Measurements from ENCODE around the gene ZNF444.

Gene ZNF444

DNA sequence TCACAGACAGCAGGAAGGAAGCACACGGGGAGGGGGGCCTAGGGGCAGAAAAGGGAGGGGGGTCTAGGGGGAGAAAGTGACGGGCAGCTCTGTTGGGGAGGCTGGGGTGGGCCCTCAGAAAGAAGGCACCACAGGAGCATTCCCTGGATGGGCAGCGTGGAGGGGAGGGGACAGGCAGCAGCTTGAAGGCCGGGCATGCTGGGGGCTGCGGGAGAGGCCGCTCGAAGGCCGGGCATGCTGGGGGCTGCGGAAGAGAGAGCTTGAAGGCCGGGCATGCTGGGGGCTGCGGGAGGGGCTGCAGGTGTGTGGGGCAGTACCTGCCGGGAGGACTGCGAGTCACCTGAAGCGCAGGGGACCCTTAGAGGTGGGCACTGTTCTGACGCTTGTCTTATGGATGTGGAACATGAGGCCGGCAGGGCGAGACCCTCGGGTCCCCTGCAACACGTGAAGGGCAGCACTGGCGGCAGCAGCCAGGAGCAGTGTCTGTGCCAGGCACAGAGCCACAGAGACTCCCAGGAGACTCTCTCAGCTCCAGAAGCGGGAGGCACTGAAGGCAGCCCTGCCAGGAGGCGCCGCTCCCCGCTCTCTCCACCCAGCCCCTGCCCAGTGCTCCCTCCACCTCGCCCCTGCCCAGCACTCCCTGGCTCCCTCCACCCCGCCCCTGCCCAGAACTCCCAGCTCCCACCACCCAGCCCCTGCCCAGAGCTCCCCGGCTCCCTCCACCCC is 33.3 kb upstream of the ZNF444 start:
- DNase-seq: no peak

GRCh38 chr19:56108447-56109195 is 32.5 kb upstream of the ZNF444 start:
- no peak for DNase-seq

DNA sequence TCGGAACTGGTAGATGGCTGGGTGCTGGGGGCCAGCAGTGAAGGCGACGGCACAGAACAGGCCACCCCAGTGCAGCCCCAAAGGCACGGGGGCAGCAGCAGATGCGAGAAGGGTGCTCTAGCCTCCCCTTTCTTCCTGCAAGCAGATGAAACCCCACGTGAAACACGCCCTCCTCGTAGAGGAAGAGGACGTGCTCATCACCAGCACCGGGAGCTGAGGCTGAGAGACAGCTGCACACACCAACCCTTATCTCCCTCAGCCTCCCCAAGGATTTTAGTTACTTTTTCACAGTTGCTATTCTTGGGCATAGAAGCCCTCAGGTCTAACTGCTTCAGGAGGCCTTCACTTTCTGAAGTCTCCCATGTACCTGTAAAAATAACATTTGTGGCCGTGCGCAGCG is 31.9 kb upstream of the ZNF444 start:
- DNase-seq: no peak

DNA sequence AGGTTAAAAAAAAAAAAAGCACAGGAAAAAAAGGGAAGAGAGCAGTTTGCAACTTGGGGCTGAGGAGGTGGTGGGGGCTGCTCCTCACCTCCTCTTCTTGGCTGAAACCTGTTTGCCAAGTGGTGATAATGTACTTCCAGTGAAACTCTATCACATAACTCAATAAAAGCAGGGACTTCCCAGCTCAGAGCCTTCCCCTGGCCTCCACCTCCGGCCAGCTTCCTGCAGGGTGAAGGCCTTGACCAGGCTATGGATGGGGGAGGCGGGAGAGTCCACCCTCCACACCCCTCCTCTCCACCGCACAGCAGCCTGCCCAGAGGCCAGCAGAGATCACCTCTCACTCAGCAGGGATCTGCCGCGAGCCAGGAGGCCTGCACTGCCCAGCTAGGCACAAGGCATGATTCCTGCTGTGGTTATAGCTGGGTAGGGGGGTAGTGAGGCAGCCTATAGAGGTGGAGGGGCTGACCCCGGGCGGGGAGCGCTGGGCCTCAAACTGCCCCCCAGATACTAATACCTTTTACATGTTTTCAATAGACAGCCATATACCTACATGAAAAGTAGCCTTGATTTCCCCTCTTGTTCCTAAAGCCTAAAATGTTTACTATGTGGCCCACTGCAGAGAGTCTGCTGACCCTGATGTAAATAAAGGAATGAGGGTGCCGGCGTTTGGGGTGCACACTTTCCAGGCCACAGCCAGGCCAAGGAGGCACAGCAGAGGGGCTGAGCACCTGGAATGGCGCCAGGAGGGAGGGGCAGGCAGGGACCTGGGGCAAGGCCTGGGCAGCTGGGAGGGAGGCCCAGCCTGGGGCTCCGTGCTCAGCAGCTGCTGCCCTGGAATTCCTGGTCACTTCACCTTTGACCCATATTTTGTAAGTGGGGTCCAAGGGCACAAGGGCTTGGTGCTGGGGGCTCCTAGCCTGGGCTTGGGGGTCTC is 30.3 kb upstream of the ZNF444 start:
- DNase-seq: peak in 1 of 2 experiments; percentile 8

DNA sequence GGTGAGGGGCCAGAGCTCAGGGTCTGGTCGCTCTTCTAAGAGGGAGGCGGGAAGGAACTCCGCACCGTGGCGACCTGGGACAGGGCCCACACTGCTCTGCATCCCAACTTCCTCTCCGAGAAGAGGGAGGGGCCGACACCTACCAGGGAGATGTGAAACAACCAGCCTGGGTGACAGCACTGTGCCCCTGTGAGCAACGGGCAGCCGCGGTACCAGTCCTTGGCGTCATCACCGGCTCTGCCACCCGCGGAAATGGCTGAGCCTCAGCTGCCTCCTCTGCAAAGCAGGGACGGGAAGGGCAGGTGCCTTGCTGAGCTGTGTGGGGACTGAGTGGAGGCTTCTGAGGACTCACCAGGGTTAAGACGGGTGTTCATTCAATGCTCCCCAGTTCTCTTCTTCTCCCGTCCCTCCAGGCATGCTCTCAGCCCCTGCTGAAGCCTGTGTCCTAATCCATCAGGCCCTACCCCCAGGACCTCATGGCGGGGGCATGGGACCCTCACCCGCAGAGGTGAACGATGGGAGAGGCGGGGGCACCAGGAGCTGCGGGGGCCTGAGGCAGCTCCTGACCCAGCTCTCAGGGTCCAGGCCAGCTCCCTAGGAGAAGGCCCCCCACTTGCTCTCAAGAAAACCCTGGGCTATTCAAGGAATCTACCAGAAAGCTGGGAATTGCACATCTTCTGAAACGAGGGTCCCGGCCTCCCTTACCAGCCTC is 29.3 kb upstream of the ZNF444 start:
- DNase-seq: no peak

DNA sequence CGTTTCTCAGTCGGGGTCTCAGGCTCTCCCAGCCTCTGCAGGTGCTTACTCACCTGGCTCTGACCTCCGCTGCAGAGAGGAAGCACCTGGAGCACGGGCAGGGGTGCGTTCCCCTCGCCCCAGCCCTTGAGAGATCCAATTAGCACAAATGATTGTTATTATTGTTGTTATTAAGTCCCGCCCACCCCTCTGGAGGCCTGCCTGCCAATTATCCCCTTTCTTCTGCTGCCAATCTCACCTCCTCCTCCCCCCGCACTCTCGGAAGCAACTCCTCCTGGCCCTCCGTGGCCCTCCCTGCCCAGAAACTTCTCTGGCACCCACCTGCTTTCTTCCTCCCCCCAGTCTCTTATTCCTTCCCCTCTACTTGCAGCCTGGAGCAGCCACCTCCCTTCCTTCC is 28.8 kb upstream of the ZNF444 start:
- no peak for DNase-seq

GRCh38 chr19:56113074-56113632 is 27.9 kb upstream of the ZNF444 start:
- no peak for DNase-seq

DNA sequence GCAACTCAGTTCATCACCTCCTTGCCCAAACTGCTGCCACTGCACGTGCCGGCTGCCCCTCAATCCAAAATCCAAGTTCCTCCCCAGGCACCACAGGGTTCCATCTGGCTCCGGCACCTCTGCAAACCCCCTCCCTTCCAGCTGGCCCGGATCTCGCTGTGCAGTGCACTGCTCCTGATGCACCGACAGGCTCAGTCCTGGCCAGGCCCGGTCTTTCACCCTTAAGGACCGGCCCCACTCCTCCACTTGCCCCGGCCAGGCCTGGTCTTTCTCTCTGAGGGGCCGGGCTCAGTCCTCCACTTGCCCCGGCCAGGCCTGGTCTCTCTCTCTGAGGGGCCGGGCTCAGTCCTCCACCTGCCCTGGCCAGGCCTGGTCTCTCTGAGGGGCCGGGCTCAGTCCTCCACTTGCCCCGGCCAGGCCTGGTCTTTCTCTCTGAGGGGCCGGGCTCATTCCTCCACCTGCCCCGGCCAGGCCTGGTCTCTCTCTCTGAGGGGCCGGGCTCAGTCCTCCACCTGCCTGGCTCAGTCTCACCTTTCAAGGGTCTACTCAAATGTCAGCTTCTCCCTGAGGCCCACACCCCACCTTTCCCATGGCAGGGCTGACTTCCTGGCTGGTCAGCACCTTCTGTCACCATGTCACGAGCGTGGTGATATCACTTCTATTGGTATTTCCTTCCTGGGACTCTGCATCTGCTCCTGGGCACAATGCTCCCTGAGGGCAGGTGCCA is 26.9 kb upstream of the ZNF444 start:
- DNase-seq: peak in 1 of 2 experiments; percentile 6

- DNase-seq: no peak
Observed at GRCh38 chr19:56114778-56115110, 26.3 kb upstream of the ZNF444 start.

- DNase-seq: no peak
Observed at GRCh38 chr19:56115490-56115889, 25.6 kb upstream of the ZNF444 start.

DNA sequence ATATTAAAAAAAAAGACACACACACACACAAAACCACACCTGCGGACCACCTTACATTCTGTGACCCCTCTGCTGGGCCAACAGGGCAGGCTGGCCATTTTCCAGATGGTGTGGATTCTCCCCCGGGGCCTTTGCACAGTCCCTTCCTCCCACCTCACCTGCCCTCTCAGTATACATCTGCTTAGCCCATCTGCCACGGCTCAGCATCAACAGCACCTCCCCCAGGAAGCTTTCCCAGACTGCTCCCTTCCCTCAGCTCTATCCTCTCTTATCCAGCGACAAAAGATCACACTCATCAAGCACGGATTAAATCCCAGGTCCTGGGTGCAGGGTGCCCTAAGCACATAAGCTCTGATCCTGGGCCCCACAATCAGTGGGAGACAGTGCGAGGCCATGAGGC is 24.5 kb upstream of the ZNF444 start:
- no peak for DNase-seq

DNA sequence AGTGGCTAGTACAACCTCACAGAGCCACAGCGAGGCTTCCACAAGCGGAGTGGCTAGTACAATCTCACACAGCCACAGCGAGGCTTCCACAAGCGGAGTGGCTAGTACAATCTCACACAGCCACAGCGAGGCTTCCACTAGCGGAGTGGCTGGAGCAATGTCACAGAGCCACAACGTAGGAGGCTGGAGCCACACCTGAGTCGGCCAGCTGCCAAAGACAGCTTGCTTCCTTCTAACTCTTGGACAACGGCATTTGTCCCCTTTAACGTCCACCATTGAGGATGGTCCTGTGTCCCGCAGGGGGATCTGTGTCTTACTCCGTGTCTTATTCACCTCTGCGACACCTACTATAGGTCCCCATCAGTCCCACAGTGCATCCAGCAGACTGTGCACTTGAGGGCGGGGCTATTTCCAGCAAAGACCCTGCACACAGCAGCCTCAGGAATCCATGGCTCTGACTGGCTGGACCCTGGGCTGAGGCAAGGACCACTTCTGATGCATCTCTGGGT is 23.7 kb upstream of the ZNF444 start:
- DNase-seq: no peak

DNA sequence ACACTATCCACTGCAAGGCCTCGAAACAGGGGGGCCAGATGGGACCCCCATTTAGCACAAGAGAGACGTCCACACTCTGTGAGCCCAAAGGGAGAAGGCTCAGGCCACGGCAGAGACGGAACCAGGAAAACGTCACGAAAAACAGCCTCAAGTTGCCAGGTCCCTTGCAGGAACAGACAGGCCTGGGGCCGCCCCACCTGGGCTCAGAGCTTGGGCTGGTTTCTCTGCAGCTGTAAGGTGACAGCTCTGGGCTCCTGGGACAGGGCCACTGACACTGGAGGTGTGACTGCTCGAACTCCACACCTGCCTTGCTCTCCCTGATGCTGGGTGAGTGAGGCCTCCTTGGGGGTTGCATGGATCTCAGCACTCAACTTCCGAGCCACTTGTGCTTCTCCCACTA is 23.2 kb upstream of the ZNF444 start:
- no peak for DNase-seq

DNA sequence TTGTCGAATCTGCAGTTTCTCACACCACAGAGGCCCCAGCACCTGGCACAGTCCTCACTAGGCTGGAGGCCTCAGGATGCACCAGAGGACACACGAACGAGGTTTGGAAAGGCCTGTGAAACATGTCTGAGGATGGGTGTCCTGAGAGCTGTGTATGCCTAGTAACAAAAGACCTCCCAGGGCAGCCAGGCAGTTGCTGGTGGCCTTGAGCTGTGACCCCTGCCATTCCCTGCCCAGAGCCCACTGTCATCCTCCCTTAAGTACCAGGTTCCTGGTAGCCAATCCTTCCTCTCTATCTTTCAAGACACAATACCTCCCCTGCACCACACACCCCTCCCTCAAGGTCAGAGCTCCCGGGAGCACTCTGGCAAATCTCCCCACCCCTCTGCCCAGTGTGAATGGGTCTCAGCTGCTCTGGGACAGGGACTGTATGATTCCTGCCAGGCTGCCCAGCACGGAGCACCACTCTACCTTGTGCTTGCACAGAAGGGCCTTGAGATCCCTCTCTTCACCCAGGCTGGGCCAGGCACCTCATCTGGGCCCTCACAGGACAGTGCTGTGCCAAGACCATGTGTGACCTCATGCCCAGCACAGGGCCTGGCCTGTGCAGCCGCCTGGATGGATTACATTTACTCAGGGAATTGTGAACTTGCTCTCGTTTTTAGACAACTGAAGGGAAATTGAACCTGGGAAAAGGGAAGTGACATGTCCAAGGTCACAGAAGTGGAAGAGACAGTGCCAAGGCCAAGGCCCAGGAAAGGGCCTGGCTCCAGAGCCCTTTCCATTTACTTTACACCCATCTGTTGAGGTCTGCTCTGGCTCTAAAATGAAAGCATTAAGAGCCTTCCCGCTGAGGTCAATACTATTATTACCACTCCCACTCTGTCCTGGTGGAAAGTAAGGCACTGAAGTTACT is 22.2 kb upstream of the ZNF444 start:
- no peak for DNase-seq

GRCh38 chr19:56119582-56119978 is 21.5 kb upstream of the ZNF444 start:
- peak in 1 of 2 experiments; percentile 13 for DNase-seq

DNA sequence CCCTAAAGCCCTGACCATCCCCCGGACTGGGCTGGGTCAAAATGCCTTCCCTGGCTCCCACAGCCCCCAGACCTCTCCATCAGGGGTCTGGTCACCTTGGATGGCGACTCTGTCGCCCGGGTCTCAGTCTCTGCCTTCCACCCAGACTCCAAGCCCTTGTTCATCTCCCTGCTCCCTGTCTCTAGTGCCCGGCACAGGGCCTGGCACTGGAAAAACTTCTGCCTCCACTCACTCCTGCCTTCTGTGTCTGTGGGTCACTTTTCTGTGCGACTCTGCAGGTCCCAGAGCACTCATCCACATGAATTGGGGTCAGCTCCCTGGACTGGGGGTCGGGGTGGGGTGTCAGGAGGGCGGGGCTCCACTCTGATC is 21.1 kb upstream of the ZNF444 start:
- no peak for DNase-seq

GRCh38 chr19:56120371-56121179 is 20.5 kb upstream of the ZNF444 start:
- DNase-seq: peak; percentile 50 to 65

GRCh38 chr19:56121180-56122167 is 19.6 kb upstream of the ZNF444 start, which contains the start of gene ZNF787:
ZNF787 (minus strand) TSS chr19:56121295; CDS start chr19:56103217, 18,078 bp downstream.
- DNase-seq: peak; percentile 63 to 87

Data from SW 1271 (cell line).